GM13977 (cell line): ENCODE data around the gene KLHL17.

Source experiments
- DNase-seq: peaks from one replicate; pipeline ENCODE4 v3.0.0; 2012; ENCODE audit warnings: low spot score
- in situ Hi-C: fragments of 300-500 bp; cut with MboI; formaldehyde crosslinking; loops from one replicate; pipeline ENCODE4 v1.12.0; 2022; ENCODE audit warnings: low sequenced_read_pairs, low pct_unique_long_range_greater_than_20kb, mixed read lengths, inconsistent platforms; ENCODE audit not compliant: unreplicated experiment
- TF ChIP-seq, protein P1 (sequence below): IDR thresholded peaks from 2 replicates; pipeline ENCODE4 v1.5.1; 2012; ENCODE audit warnings: mild to moderate bottlenecking, control low read depth; ENCODE audit not compliant: insufficient read depth; ENCODE audit errors: extremely low read depth, missing control alignments

Gene KLHL17

DNA sequence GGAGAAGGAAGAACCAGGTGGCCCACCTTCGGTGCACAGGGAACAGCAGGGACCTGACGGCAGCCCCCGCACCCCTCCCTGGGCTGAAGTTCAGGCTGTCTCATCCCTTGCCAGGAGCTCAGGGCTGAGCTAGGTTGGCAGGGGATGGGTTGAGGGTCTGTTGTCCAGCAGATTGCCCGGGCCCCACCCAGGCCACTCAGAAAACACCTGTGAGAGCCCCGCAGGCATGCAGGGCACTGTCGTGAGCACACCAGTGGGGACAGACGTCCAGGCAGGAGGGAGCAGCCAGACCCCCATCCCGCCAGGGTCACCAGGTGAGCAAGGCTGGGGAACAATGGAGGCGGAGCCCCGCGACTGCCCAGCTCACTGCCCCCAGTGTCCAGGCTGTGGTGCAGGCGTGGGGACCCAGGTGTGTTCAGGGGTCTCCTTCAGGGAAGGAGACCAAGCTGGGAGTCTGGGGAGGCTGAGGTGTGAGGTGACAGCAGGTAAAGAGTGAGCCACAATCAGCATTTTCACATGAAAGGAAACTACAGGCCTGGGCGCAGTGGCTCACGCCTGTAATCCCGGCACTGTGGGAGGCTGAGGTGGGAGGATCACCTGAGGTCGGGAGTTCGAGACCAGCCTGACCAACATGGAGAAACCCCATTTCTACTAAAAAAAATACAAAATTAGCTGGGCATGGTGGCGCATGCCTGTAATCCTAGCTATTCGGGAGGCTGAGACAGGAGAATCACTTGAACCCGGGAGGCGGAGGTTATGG, 46.1 kb upstream of the KLHL17 start:
- no peak for DNase-seq
- TF ChIP-seq, protein P1, sequence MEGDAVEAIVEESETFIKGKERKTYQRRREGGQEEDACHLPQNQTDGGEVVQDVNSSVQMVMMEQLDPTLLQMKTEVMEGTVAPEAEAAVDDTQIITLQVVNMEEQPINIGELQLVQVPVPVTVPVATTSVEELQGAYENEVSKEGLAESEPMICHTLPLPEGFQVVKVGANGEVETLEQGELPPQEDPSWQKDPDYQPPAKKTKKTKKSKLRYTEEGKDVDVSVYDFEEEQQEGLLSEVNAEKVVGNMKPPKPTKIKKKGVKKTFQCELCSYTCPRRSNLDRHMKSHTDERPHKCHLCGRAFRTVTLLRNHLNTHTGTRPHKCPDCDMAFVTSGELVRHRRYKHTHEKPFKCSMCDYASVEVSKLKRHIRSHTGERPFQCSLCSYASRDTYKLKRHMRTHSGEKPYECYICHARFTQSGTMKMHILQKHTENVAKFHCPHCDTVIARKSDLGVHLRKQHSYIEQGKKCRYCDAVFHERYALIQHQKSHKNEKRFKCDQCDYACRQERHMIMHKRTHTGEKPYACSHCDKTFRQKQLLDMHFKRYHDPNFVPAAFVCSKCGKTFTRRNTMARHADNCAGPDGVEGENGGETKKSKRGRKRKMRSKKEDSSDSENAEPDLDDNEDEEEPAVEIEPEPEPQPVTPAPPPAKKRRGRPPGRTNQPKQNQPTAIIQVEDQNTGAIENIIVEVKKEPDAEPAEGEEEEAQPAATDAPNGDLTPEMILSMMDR, result no peak
- in situ Hi-C loops, result no loop called here

DNA sequence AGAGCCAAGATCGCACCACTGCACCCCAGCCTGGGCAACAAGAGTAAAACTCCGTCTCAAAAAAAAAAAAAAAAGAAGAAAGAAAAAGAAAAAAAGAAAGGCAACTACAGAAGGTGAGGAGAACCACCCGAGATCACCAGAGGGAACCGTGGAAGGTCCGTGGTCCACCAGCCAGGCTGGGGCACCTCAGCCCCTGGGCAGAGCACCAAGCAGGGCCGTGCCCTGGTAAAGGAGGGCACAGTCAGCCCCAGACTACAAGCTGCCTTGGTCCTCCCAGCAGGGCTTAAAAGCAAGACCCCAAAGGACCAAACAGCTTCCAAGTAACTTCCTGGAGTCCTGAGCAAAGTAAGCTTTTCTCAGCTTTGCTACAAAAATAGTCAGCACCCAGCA, 45.5 kb upstream of the KLHL17 start:
- DNase-seq, result no peak
- in situ Hi-C loops, result no loop called here
- TF ChIP-seq, protein P1, result no peak

DNA sequence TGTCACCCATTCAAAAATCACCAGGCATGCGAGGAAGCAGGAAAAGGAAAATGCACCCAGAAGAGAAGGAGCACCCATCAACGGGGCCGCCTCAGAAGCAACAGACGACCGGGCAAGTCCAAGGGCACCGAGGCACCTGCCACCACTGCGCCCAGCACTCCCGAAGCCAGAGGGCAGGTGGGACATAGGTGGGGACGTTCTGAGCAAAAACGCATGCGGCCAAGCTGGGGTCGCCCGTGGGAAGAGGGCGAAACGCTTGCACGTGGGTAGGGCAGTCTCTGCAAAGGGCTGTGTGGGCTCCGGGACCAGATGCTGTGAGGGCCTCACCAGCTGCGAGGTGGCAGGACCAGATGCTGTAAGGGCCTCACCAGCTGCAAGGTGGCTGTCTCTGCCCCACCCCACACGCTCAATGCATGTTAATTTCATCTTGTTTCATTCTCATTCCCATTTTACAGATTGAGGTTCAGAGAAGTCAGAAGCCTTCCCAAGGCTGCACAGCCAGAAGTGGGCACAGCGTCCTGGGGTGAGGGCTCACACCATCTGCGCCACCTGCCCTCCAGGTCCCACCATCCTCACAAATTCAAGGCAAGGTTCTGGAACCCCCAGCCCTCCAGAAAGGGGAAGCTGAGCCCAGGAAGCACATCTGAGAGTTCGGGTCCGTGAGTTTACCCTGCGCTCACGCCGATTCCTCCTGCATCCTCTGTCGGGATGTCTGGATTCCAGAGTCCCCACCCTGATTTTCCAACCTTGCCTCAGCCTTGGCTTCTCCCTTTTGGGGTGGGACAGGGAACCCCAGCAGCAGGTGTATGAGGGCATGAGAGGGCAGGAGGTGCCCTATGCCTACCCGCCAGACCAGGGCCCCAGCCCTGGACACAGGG, 44.9 kb upstream of the KLHL17 start:
- in situ Hi-C loops, result no loop called here
- TF ChIP-seq, protein P1, result no peak
- DNase-seq, result no peak

DNA sequence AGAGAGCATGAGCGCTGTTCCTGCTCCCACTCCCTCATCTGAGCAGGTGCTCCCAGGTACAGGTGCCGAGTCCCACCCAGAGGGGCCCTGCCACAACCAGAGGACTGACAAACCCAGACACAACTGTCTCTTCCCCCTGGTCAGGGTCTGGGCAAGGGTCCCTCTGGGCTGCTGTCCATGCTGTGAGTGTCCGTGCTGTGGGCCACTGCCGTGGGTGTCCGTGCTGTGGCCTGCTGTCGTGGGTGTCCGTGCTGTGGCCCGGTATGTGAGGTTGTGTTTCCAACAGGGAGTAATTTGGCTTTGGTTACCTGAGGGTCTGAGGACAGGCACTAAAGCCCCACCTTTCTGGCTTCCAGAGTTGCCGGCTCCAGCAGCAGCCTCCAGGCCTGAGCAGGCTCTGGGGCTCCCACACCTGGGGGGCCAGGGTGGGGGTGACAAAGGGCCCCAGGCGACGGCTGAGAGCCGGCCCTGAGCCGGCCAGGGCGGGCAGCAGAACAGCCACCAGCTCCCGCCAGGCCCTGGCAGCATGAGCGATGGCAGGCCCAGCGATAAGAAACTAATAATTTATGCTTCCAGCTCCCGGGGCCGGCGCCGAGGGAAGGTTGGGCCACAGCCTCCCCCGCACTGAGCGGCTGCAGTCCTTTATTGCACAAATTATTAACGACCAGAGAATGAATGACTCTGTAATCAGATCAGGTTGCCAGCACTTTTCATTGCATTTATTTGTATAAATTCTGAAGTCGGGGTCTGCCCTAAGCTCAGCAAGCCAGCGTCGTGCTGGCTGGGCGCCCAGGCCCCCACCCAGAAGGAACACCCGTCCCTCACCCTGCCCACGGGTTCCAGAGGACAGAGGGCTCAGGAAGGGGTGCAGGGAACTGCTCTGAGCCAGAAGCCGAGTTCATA, 44.0 kb upstream of the KLHL17 start:
- no peak for DNase-seq
- in situ Hi-C loops, result no loop called here

DNA sequence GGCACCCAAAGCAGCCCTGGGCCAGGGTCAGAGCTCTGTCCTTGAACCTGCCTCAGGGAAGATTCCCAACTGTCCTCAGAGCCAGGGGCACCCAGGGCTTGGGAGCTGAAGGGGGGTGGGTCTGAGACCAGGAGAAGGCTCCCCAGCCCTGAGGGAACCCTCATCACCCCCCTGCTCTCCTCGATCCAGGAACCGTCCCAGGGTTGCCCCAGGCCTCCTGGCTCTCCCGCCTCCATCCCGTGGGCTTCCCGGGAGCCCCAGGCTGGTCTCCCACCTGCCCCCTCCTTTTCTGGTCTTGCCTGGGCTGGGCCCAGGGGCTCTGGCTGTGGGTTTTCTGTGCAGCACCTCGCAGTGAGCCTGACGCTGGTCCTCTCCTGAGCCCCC, 43.3 kb upstream of the KLHL17 start:
- DNase-seq, result no peak
- in situ Hi-C loops, result no loop called here
- TF ChIP-seq, protein P1, result no peak

More for the DNA sequence above, 44.0 kb upstream of the KLHL17 start:
- TF ChIP-seq, protein P1, result no peak

DNA sequence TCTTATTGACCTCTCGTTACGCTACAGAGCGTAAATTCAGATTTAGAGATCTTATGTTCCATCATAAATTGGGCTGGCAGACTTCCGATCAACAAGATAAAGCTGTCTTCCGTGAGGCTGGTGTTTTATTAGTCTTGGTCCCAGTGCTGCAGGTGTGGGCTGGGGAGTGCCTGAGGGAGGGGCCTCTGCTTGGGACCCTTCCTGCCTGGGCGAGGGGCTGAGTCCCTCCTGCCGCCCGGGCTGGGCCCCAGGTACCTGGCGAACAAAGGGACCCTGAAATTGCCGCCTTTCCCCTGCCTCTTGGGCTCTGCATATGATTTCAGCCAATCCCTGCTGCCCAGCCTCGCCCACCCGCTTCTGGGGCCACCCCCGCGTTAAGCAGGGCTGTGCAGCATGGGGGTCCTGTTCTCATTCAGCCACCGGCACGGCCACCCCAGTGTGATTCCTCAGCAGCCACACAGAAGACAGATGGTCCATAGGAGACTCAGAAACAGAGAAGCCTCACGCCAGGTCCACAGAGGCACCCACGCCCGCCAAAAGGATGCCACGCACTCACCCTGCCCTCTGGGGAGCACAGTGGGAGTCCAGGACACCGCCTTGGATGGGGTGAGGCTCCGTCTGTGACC, 42.8 kb upstream of the KLHL17 start:
- in situ Hi-C loops, result no loop called here
- TF ChIP-seq, protein P1, result no peak
- no peak for DNase-seq
